Kidney (tissue), 14 donors: ENCODE results near the gene ATP2C2. TPM values are rescaled to one million over a fixed set of nuclear protein-coding genes. Genes with fewer than 3 reads are reported as not detected.
A peak's percentile ranks its signal among the peaks of the same experiment; 100 is the strongest.

Experiments used
- DNase-seq, 5 donors: peaks; one replicate each; pipeline ENCODE4 v3.0.0-alpha.2; 2013 to 2020
- FAIRE-seq: peaks from 2 replicates; lab custom pipeline; 2012; peaks lifted over from hg19 to GRCh38; lab: Jason Lieb, UNC
- H3K27ac ChIP-seq, 2 donors: one replicate each; pipeline ENCODE4 v1.7.0; 2013; ENCODE audit warnings: low read depth in 2 of 2, low read length in 2 of 2, inconsistent platforms in 1 of 2
- H3K27me3 ChIP-seq: one replicate; pipeline ENCODE4 v1.7.1; 2013; ENCODE audit warnings: low read length, inconsistent platforms; ENCODE audit not compliant: control insufficient read depth, insufficient read depth
- H3K36me3 ChIP-seq, 3 donors: one replicate each; pipeline versions ENCODE4 v1.7.0 to v1.7.1; 2013; ENCODE audit warnings: low read length in 3 of 3, control low read depth in 1 of 3, inconsistent platforms in 1 of 3; ENCODE audit not compliant: insufficient read depth in 3 of 3, control insufficient read depth in 2 of 3
- H3K4me1 ChIP-seq, 3 donors: one replicate each; pipeline versions ENCODE4 v1.7.0 to v1.7.1; 2013; ENCODE audit warnings: low read length in 3 of 3, inconsistent platforms in 1 of 3, low read depth in 1 of 3; ENCODE audit not compliant: control insufficient read depth in 2 of 3, insufficient read depth in 2 of 3
- H3K4me3 ChIP-seq, 3 donors: one replicate each; pipeline versions ENCODE4 v1.7.0 to v1.8.1; 2013; ENCODE audit warnings: low read length in 3 of 3, control low read depth in 1 of 3, inconsistent platforms in 1 of 3
- H3K9ac ChIP-seq, 3 donors: one replicate each; pipeline versions ENCODE4 v1.7.0 to v1.7.1; 2013; ENCODE audit warnings: low read length in 3 of 3, control low read depth in 1 of 3, inconsistent platforms in 1 of 3
- H3K9me3 ChIP-seq, 3 donors: one replicate each; pipeline versions ENCODE4 v1.7.0 to v1.7.1; 2013; ENCODE audit warnings: low read length in 3 of 3, control low read depth in 1 of 3, inconsistent platforms in 1 of 3; ENCODE audit not compliant: control insufficient read depth in 2 of 3, insufficient read depth in 1 of 3
- intact Hi-C: fragments of 100-400 bp; cut with DNase I; formaldehyde crosslinking; loops from one replicate; pipeline ENCODE4 v1.11.1; 2022
- polyA plus RNA-seq: library from polyadenylated mRNA; stranded (reverse); fragments of 350-450 nt; fragmentation: Illumina TruSeq; extraction: RNeasy Lipid Tissue Mini Kit (QIAGEN cat#74804); gene quantifications from one replicate; pipeline ENCODE4 v1.2.3, GENCODE V29; 2014; ENCODE audit warnings: low read depth, low replicate concordance; ENCODE audit not compliant: insufficient read depth
- total RNA-seq: library from RNA; stranded (reverse); fragmentation: NEBNext Ultra II Directional; extraction: Animal tissue kit (Norgen Biotek cat#: 25700); gene quantifications from one replicate; pipeline ENCODE4 v1.2.1, GENCODE V29; 2021
- TF ChIP-seq, protein P1 (sequence below): IDR thresholded peaks from 3 replicates; pipeline ENCODE4 v1.5.1; 2012; ENCODE audit warnings: mild to moderate bottlenecking, moderate library complexity, borderline replicate concordance; ENCODE audit not compliant: insufficient read depth; ENCODE audit errors: extremely low read depth
- donor health status: control.
- donor health status: control.
- donor health status: control.
- donor health status: control.
- donor health status: control.
- donor health status: DM: yes; HTN: yes; CAD: no.
- donor health status: Normal renal cell carcinoma (clear cell type).

Gene ATP2C2
- total and polyA plus RNA-seq, 2 donors from 2014 or later: 2.2 to 2.6 TPM

DNA sequence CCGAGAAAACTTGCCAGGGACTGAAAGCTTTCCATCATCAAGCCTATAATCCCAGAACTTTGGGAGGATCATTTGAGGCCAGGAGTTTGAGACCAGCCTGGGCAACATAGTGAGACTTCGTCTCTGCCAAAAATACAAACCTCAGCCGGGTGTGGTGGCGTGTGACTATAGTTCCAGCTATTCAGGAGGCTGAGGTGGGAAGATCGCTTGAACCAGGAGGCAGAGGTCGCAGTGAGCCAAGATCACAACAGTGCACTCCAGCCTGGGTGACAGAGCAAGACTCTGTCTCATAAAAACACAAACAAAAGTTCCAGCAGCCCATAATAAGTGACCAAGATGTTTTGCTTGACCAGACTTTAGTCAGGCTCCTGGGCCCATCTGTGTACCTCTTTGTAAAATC lies 134.2 kb downstream of the ATP2C2 start:
- TF ChIP-seq, protein P1, sequence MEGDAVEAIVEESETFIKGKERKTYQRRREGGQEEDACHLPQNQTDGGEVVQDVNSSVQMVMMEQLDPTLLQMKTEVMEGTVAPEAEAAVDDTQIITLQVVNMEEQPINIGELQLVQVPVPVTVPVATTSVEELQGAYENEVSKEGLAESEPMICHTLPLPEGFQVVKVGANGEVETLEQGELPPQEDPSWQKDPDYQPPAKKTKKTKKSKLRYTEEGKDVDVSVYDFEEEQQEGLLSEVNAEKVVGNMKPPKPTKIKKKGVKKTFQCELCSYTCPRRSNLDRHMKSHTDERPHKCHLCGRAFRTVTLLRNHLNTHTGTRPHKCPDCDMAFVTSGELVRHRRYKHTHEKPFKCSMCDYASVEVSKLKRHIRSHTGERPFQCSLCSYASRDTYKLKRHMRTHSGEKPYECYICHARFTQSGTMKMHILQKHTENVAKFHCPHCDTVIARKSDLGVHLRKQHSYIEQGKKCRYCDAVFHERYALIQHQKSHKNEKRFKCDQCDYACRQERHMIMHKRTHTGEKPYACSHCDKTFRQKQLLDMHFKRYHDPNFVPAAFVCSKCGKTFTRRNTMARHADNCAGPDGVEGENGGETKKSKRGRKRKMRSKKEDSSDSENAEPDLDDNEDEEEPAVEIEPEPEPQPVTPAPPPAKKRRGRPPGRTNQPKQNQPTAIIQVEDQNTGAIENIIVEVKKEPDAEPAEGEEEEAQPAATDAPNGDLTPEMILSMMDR: no peak
- DNase-seq (peak in 1 of 5 donors; percentile 25), FAIRE-seq (no peak)
- no peak overlapping the region for H3K4me3 ChIP-seq
- peaks cover 0 to 3% (median 1%) of the 10 kb centered on the region in 3 donors for H3K36me3 ChIP-seq
- H3K27ac ChIP-seq: no peak overlapping the region
- peaks cover 0 to 13% (median 4%) of the 10 kb centered on the region in 3 donors for H3K4me1 ChIP-seq
- H3K27me3 ChIP-seq: no peaks in the 10 kb centered on the region
- intact Hi-C loops: no loop called here
- H3K9ac ChIP-seq: no peak overlapping the region
- no peaks in the 10 kb centered on the region for H3K9me3 ChIP-seq

DNA sequence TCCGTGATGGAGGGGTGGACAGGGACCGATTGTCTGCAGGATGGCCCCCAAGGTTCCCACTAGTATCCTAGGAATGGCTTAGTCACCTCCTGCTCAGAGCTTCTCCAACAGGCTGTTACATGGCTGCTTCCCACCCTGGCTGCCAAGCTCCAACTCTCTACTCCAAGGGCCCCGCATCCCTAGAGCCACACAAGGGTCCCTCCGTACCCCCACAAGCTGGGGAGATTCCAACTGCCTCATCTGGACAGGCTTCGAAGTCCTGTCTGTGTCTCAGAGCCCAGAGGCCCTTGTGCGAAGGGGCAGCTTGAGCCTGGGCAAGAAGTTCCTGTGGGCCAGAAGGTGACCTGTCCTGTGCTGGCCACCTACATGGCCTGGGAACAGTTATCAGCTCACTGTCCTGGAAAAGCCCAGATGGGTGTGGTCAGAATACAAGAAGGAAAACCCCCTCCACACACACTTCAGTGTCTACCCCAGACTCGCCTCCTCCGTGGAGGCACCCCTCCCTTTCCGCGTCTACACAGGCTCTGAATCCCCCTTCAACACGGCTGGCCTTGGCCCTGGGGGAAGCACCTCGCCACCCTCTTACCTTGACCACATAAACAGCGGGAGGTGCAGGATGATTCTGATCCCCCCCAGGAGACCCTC lies 135.5 kb downstream of the ATP2C2 start:
- H3K27me3 ChIP-seq: no peaks in the 10 kb centered on the region
- peaks cover 0 to 13% (median 4%) of the 10 kb centered on the region in 3 donors for H3K4me1 ChIP-seq
- FAIRE-seq: no peak
- TF ChIP-seq, protein P1: no peak
- peak overlapping the region; percentile 58 to 80 (median 77) for H3K4me3 ChIP-seq
- H3K9me3 ChIP-seq: no peaks in the 10 kb centered on the region
- H3K27ac ChIP-seq: no peak overlapping the region
- no peak for DNase-seq
- H3K36me3 ChIP-seq: no peaks in the 10 kb centered on the region
- intact Hi-C loops: no loop called here
- H3K9ac ChIP-seq: peak overlapping the region in 2 of 3 donors; percentile 47 to 74

DNA sequence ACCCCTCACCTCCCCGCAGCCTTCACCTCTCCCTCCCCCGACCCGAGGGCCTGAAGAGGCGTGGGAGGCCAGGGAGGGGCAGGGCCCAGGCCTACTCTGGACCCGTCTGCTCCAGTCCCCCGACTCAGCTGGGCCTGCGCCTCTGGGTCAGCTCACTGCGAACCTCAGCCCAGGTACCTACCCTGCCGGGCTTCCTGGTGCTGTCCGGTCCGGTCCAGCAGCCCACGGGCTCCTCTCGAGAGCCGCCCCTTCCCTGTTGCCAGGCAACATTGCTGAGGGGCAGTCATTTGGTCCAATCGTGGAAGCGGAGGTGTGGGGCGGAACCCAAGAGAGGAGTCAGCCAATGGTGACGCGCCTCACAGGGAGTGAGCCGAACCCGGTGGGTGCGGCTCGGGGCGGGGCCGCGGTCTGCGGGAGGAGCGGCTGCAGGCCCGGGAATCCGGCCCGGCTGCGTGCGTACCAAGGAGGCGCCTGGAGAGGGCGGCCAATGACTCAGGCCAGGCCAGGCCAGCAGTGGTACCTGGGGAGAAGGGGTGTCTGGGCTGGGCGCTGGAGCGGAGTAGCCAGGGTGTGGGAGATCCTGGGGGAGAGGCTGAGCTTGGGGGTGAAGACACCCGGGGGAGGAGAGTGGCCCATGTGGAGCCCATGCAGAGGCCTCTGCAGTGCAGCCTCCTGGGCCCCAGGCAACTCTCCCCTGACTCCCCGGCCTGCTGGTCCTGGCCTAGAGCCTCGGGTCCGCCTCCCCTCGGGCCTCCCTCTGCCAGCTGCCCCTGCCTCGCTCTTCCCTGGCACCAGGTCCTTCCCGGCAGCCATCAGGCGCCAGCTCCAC lies 136.3 kb downstream of the ATP2C2 start, which contains the start of gene MEAK7:
Gene MEAK7, minus strand, starts transcription at position 240 of the 829 bp plus-strand sequence. CDS start 6,573 bp downstream, outside the sequence.
- Histone ChIP-seq H3K27me3 (no peaks in the 10 kb centered on the region), H3K9ac (peak within 1 kb of the TSS; percentile 37 to 74 (median 74)), H3K27ac (peak within 1 kb of the TSS; percentile 39 to 81), H3K36me3 (no peaks in the 10 kb centered on the region), H3K4me1 (peaks cover 0 to 13% (median 4%) of the 10 kb centered on the region in 3 donors), H3K4me3 (peak within 1 kb of the TSS; percentile 58 to 80 (median 77)), H3K9me3 (no peaks in the 10 kb centered on the region)
- FAIRE-seq (peak; percentile 90), DNase-seq (peak; percentile 98 to 99 (median 99))
- TF ChIP-seq, protein P1: peak; percentile 7
- intact Hi-C loops: no loop called here
